ENCODE results near the gene ENAM.
"Not testable (repeated sequence)": the region's sequence is repeated elsewhere in the genome, so short reads cannot be mapped to it uniquely, and the experiment has no call there.

Gene ENAM

DNA sequence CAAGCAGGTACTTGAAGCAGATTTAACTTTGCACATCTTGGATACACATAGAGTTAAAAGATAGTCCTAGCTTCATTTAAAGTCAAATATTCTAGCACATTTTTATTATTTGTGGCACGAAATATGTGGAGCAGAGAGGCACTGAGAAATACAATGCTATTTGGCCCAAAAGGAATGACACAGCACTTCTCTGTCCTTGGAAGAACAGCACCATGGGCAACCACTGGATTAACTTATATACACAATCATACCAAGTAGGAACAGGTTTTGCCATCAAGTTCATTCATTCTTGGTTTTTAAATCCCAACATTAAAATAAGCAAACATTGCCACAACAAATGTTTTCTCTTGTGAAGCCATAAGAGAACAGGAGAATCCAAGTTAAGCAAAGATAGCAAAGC lies 924 bp upstream of the ENAM start:
- DNase-seq: no peak

DNA sequence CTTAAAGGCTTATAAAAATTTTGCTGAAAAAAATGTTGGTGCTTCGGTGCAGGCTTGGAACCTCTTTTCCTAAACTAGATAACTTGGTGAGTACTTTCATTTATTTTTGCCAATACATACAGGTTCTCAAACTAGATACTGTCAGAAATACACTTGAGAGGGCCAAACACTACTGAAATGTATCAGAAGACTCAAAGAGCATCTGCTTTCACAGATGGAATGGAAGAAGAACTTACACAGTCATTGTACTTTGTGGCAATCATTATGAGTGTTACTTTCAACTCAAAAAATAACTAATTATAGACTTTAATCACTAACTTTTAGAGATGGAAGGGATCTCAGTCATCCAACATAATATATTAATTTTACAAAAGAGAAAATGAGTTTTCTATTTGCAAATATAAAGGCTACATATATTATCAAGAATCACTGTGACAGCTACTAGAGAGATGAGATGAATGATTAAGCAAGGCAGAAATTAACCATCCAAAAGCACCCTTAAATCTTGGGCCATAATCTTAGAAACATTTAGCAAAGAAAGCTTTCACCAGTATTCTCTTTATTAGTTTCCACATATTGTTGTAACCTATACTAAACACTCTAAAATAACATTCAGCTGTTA lies 1.0 kb downstream of the ENAM start:
- no peak for DNase-seq

DNA sequence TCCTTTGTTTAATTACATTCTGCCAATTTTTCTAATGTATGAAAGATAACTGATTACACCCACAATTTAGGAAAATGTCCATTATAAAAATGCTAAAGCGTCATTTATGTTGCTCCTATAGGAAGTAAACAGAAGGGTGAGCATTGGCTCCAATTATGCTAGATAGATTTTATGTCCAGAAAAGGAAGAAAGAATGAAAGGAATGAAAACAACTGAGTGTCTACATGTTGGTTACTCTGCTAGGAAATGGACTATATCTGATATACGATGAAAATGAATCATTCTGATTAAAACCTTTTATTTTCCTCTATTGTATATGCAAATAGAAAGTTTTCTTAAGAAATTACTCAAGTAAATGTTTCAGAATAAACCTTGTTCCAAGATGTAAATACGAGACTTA lies 1.6 kb downstream of the ENAM start:
- no peak for DNase-seq

DNA sequence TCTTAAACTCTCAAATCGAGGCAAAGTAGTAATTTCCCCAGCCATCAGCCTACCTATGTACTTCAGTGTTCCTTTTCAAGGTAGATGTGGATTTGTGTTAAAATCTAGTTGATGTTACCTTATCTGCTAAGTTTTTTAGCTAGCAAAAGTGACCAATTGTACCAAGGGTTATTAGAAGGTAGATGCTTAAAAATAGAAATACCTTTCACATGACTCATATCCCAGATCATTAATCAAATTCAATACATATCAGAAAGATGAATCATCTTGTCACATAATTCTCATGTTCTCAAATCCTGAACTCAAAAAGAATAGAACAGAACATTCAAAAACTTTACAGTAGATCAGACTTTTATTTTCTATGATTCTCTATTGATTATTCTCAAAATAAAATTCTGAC lies 3.5 kb downstream of the ENAM start:
- no peak for DNase-seq

DNA sequence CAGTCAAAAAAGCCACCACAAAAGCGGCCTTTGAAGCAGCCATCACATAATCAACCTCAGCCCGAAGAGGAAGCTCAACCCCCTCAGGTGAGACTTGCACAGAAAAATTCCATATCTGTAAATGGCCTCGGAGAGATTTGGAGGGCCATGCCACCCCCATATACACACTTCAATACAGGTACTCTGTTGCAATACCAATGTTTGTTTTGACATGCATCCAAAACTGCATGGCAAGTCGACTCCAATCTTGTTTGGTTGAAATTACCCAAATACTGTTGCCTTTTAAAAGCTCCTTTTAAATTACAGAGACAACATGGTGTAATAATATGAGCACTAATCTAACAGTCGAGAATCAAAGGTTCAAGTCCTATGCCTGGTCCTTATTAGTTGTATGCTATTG lies 5.9 kb downstream of the ENAM start:
- no peak for DNase-seq

DNA sequence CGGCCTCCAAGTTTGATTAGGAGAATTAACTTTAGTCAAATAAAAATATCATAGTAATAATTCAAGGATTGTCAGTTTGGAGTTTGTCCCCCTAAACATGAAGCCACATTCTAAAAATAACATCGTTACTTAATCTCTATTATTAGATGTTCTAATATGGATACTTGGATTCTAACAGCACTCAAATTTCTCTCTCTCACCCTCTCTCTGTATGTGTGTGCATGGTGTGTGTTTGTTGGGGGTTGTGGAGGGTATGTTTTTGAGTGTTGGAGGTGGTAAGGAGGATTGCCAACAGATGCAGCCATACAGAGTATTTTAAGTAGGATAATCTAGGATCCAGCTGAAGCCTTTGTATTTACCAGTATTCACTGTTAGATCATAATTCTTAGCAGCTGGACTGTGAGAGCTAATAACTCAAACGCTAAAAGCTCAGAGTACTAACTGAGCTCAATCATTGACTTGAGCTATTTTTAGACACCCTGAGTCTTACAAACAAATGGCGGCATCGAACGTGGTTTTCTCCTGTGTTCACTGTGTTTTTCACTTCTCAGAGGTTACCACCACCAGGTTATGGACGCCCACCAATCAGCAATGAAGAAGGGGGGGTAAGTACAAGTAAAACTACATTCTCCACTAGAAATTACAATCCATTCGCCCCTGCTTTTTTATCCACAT lies 8.8 kb downstream of the ENAM start:
- no peak for DNase-seq

DNA sequence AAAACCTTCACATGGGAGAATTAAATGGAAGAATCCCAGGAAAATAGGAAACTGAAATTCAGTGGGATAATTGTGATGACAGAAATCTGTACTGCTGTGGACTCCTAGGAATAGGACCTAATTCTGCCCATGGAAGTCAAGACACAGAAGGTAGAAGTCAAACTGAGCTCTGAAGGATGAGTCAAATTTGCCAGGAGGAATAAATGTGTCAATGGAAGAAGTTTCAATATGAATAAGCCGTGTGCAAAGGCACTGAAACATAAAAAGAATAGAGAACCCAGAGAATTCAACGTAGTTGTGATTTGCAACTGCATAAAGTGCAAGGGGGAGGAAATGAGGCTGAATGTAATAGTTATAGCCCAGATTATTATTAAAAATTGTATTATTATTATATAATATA lies 11.6 kb downstream of the ENAM start:
- no peak for DNase-seq

DNA sequence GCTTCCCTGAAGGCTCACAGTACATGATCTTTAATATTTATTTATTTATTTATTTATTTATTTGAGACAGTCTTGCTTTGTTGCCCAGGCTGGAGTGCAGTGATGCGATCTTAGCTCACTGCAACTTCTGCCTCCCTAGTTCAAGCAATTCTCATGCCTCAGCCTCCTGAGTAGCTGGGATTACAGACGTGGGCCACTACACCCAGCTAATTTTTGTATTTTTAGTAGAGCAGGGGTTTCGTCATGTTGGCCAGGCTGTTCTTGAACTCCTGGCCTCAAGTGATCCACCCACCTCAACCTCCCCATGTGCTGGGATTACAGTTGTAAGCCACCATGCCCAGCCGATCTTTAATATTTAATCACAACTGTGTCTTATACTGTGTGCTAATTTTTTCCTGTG lies 22.2 kb downstream of the ENAM start:
- not testable (repeated sequence) for DNase-seq

DNA sequence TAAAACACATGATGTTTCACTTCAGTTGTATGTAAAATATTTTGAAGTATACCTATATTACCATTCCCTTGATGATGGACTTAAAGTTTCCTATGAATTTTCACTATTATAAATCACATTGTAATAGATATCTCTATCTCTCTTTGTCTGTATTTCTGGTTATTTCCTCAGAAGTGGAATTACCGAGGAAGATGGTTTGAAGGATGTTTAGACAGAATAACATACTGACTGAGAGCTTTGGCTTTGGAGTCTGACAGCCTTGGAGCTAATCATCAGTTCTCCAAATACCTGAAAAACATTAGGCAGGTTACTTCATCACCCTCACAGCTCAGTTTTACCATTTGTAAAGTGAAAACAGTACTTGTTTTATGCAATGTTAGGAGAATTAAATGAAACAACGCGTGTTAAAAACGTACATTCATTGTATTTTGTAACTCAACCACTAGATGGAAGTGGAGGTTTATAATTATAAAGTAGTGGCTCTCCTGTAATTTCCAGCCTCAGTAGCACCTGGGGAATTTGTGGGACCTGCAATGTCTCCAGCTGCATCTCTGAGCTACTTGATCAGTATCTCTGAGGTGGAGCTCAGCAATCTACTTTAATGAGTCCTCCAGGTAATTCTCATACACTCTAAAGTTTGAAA lies 23.4 kb downstream of the ENAM start:
- no peak for DNase-seq

DNA sequence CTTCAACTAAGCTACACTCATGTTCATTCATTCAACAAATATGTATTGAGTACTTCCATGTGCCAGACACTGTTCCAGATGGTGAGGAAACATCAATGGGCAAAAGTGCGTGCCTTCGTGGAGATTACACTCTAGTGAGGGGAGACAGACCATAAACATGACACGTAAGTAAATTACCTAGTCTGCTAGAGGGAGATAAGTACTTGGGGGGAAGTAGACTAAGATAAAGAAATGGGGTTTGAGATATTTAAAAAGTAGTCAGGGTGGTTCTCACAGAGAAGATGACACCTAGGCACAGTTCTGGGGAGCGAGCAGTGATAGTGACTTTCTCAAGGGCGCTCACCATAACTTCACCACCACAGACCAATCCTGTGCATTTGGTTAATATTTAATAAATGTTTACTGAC lies 26.1 kb downstream of the ENAM start:
- no peak for DNase-seq

DNA sequence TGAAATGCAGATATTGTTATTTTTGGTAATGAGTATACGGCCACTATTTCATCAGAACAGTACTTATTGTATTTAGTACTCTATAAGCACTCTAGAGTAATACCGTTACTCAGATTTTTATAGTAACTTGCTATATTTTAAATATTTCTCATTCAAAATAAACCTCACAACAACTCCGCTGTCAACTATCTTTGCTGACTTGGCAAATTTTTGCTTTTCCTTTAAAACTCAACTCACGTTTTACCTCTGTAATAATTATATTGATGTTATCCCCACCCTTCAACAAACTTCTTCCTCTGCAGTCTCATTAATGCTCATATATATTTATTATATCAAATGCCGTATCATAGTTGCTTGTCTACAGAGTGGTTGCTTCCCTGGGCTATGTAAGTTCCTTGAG lies 28.8 kb downstream of the ENAM start:
- DNase-seq: no peak

DNA sequence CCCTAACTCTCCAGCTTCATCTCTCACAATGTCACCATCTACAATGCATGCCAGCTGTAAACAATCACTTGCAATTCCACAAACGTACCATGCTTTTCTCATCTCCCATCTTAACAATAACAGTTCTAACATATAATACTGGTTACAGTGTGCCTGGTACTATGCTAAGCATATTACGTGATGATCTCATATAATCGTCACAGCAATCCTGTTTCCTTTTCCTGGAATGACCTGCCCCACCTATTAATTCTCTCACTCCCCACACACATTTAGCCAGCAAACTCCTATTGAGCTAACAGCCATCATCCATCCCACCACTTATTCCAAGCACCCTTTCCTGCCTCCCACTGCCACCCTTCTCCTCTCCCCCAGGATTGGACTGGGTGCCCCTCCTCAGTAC lies 29.9 kb downstream of the ENAM start:
- no peak for DNase-seq

DNA sequence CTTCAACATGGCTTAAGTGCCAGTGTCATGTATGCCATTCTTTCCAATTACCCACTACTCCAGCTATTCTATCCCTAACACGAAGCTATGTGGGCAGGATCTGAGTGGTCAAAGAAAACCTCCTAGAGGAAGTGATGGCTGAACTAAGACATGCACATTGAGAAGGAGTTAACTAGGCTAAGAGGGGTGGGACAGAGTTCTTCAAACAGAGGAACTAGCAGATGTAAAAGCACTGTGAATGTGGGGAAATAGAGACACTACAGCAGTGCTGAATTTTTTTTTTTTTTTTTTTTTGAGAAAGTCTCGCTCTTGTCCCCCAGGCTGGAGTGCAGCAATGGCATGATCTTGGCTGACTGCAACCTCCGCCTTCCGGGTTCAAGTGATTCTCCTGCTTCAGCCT lies 31.6 kb downstream of the ENAM start:
- no peak for DNase-seq

DNA sequence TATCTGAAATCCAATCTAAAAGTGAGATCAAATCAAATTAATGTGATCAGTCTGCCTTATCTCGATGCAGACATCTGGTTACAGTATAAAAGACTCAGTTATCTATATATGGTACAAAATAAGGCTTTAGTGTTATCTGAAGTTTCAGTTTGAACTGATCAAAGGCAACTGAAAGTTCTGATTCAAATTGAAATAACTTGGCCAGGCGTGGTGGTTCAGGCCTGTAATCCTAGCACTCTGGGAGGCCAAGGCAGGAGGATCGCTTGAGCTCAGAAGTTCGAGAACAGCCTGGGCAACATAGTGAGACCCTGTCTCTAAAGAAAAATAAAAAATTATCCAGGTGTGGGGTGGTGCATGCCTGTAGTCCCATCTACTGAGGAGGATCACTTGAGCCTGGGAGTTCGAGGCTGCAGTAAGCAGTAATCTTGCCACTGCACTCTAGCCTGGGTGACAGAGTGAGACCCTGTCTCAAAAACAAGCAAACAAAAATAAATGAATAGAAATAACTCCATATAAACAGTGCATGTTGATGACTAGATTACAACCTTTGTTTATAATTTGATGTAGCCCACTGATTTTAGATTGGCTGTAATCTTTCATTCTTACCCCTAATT lies 32.9 kb downstream of the ENAM start:
- DNase-seq: not testable (repeated sequence)

DNA sequence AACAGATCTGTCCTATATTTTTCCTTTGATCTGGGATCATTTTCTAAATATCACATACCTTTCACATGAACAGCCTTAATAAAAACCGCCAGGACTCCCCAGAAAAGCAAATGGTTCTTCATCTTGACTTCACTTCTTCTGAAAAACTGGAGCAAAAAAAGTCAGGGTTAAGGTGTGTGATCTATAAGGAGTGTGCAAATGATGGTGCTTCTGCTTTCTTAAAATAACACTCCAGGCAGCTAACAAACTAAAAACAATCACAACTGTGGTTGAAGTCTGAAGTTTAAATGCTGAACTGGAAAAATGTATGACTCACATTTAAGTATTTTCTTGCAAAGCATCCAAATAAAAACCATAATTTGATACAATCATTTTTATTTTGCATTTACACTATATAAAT lies 37.8 kb downstream of the ENAM start, which contains the start of gene JCHAIN:
JCHAIN (minus strand) TSS at position 140 of the 400 bp plus-strand sequence; CDS start at position 122, 18 bp downstream.
- no peak for DNase-seq

DNA sequence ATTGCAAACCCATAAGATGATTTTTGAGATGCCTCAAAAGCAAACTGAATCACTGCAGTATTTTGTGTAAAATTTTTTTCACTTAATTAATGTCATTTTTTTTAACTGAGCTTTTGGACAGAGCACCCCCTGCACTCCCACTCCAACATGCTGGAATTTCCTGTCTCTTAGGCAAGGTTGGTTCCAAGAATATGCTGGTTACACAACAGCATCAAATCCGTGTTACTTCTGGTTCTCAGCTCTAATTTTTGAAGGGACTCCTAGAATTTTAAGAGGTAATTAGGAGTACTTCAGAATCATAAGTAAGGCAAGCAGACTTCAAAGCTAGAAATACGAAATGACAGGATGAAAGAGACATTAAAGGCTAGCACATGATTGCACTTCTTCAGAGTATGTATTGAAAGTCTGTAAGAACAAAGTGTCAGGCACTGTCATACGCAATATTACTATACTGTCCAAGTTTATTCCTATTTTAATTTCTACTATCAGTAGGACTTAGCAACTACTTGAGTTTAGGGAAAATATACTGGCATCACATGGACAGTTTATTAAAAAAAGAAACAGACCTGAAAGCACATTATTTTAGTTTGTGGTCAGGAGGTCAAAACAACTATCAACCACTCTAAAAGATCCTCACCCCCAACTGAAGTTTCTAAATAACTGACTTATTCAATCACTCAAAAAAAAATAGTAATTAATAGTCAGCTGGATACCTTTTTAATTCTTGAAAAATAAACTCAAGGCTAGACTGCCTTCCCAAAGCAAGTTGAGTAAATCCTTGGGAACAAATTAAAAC lies 39.4 kb downstream of the ENAM start:
- DNase-seq: no peak

DNA sequence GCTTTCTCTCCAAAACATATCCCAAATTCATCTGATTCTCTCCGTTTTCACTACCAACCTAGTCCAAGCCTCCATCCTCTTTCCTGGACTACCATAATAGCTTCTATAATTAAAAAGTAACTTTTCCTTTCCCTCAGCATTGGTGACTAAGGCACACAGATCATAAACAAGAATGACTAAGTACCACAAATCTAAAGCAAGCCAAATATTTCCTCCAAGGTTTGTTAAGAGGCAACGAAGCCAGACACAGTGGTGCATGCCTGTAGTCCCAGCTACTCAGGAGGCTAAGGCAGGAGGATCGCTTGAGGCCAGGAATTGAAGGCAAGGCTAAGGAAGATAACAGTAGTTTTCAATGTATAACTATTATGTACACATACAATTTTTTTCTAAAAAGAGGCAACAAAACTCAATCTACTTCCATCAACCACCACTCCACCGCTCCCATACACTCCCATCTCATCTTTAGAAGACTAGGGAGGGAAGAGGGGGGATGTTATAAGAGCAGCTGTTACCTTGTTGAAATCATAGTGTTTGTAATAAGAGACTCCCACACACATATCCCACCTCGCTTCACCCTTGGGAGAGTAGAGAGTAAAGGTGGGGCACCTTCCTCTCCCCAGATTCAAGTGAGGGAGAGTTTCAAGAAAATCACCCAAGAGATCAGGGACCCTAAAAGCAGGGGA lies 41.9 kb downstream of the ENAM start:
- no peak for DNase-seq

DNA sequence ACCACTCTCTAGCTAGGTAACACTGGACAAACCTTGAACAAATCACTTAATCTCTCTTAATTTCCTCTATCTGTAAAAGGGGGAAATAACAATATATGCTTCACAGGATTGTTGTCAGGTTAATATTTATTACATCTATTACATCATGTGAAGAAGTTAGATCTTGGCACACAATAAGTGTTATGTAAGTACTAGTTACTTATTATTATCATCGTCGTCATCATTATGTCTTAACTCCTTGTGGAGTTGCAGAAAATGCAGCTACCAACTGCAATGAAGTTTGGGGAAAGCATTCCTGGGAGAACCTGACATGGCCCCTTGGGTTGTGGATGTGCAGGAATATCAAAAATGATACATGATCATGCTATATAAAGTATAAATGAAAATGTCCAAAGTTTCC lies 42.5 kb downstream of the ENAM start:
- DNase-seq: no peak

DNA sequence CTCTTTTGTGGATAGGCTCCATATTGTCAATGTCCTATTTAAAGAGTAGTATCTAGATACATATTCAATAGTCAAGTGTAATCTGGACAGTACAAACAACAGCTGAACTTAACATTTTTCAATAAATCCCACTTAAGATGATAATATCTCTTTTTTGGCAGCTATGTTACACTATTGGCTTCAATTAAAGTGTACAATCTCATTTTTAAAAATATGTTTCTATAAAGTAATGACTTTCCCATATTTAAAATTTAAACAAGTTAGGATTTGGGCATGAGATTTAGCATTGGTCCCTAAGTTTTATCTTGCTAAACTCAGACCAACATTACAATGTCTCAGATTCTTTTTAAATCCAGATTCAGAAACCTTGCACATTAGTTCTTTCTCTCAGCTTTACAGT lies 45.6 kb downstream of the ENAM start:
- DNase-seq: no peak

DNA sequence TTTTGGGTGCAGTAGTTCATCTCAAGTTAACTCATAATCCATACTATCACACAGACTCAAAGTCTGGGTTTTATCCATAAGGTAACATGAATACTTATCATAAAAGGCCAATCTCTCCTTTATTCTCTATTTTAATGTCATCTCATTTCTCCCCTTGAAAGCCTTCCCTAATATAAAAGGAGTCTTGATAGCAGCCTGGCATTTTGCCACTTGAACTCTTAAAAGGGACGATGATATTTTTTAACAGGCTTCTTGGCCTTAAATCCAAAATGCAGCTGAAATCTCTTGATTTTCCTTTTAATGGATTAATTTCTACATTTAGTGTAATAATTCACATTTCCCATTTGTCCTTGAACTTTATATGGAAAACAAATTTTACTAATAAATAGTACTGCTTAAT lies 46.2 kb downstream of the ENAM start:
- DNase-seq: no peak

DNA sequence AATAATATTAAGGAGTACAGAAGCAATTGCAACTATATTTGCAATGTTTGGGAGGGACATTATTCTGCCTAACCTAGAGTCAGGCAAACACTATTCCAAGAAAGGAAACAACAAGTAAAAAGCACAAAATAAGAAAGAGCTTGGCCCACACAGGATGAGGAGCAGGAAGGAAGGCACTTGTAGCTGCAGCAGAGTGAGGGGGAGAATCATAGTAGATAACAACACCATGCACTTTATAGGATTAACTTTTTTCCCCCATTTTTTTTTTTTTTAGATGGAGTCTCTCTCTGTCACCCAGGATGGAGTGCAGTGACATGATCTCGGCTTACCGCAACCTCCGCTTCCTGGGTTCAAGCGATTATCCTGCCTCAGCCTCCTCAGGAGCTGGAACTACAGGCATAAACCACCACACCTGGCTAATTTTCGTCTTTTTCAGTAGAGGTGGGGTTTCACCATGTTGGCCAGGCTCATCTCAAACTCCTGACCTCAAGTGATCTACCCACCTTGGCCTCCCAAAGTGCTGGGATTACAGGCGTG lies 48.1 kb downstream of the ENAM start:
- no peak for DNase-seq

DNA sequence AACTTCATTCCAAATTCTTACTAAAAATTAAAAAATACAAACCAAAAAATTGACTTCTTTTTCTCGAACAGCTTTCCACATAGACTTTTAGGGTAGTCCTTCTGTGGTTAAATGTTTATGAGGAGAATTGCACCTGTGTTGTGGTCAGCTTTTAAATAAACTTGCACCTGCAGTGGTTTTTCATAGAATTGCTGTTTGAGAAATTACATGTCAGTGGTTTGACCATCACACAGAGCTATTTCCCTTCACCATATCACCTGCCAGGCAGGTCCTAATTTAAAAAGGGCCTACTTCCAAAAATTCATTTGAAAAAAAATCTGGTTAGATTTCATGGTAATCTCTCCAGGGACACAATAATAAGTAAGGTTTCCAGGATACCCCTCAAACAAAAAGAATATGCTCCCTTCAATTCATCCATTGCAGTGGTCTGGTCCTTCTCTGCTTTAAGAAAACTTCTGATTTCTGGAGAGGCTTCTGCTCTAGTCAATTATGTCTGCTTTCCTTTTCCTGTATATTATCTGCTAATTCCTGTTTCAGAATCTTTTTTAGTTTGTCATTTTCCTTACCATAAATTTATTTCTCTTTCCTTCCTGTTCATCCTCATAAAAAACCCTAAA lies 49.9 kb downstream of the ENAM start:
- no peak for DNase-seq

Measured in right hindlimb (tissue), 1 donor.